Measurements from ENCODE around the gene PSME1. TPM values are rescaled to one million over a fixed set of nuclear protein-coding genes. Genes with fewer than 3 reads are reported as not detected.

PSME1 gene
- total RNA-seq, 2 donors from 2014 or later = 235 to 257 TPM

DNA sequence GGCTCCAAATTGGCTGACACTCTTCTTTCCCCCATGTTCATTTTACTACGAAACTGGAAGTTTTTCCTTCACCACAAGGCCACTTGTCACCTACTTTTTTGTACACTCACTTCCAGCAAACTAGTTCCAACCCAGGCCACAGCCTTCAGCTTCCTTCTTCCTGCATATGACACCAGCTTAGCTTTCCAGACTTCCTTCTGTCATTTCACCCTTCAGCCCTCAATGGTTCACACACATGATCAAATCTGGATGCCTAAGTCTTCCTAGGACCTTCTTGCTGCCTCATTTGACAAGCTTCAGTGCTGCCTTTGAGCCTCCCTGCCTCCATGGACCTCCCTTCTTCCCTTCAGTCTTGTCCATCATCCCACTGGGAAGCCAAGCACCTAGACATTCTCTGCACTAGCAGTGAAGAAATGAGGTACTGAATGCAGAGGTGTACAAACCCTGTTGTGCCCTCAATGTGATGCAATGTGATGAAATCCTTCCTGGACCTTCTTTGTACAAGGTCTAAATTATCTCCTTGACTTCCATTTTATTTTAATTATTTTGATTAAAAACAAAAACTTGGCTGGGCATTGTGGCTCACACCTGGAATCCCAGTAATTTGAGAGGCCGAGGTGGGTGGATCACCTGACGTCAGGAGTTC is 31.6 kb downstream of the PSME1 start:
- Mint-ChIP-seq H3K36me3 (ENCODE audit: low read depth) (peaks cover 16% of the 10 kb centered on the region), H3K4me3 (no peak overlapping the region), H3K4me1 (peaks cover 38% of the 10 kb centered on the region), H3K27ac (no peak overlapping the region), H3K27me3 (no peaks in the 10 kb centered on the region)
- DNase-seq (no peak), ATAC-seq (no peak)
- no peaks in the 10 kb centered on the region for H3K9me3 ChIP-seq (ENCODE audit: control insufficient read depth, low read length, poor library complexity, severe bottlenecking)

DNA sequence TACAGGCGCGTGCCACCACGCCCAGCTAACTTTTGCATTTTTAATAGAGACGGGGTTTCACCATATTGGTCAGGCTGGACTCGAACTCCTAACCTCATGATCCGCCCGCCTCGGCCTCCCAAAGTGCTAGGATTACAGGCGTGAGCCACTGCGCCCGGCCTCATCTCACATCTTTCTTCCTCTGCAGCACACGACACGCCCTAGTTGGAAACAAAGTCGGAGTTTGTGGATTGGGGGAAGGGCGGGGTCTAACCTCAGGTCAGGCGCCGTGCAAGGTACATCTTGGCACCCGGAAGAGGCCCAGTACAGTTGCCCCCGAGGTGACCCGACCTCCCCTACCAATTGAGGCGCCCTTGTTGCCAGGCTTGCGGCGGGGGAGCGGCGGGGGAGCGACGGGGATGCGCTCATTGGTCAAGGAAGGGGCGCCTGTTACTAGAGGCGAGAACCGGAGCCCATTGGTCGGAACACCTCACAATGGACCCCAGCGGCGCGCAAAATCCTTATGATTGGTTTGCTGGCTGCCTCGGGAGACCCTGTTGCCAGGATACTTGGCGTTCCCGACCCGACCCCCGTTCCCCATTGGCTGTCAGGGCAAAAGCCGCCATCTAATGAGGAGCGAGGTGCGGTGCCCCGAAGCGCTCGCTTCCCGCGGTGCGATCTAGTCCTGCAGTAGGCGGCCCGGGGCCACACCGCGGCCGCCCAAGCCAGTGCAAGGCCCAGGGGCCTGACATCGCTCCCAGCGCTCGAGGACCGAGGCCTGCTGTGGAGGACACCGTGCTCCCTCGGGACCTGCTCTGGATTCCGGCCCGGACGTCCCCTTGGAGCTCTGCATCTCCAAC is 35.6 kb downstream of the PSME1 start, which contains the start of gene REC8:
REC8 (plus strand) TSS at position 659 of the 839 bp plus-strand sequence. CDS start 473 bp downstream, outside the sequence.
- Mint-ChIP-seq H3K4me1 (peaks cover 25% of the 10 kb centered on the region), H3K27ac (peak within 1 kb of the TSS; percentile 90), H3K4me3 (peak within 1 kb of the TSS; percentile 89), H3K27me3 (no peaks in the 10 kb centered on the region), H3K36me3 (ENCODE audit: low read depth) (peaks cover 10% of the 10 kb centered on the region)
- no peaks in the 10 kb centered on the region for H3K9me3 ChIP-seq (ENCODE audit: control insufficient read depth, low read length, poor library complexity, severe bottlenecking)
- DNase-seq = peak; percentile 33 to 61 (median 48)
- peak; percentile 82 for ATAC-seq

DNA sequence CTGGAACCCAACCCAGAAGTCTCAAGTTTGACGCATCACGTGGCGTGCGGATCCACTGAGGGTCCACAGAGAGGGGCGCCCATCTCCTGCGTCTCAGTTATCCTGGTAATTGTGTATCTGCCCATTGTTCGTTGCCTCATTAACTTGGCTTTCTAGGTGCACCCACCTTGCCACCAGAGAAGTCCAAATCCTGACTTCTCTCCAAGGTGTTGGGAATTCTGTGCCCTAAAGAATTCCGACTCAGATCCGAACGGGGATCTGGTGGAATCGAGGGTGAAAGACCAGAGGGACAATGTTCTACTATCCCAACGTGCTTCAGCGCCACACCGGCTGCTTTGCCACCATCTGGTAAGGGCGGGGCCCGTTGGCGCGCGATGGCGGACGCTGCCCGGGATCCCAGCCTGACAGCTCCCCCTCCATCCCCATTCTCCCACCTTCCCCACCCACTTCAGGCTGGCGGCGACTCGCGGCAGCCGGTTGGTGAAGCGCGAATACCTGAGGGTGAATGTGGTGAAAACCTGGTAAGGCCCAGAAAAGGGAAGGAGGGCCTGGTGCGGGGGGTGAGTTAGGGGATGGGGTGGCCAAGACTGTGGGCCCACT is 36.4 kb downstream of the PSME1 start:
- H3K27ac Mint-ChIP-seq = peak overlapping the region; percentile 90
- no peaks in the 10 kb centered on the region for H3K9me3 ChIP-seq (ENCODE audit: control insufficient read depth, low read length, poor library complexity, severe bottlenecking)
- H3K27me3 Mint-ChIP-seq = no peaks in the 10 kb centered on the region
- peak overlapping the region; percentile 89 for H3K4me3 Mint-ChIP-seq
- H3K4me1 Mint-ChIP-seq = peaks cover 23% of the 10 kb centered on the region
- DNase-seq (no peak), ATAC-seq (no peak)
- H3K36me3 Mint-ChIP-seq (ENCODE audit: low read depth) = peaks cover 10% of the 10 kb centered on the region

DNA sequence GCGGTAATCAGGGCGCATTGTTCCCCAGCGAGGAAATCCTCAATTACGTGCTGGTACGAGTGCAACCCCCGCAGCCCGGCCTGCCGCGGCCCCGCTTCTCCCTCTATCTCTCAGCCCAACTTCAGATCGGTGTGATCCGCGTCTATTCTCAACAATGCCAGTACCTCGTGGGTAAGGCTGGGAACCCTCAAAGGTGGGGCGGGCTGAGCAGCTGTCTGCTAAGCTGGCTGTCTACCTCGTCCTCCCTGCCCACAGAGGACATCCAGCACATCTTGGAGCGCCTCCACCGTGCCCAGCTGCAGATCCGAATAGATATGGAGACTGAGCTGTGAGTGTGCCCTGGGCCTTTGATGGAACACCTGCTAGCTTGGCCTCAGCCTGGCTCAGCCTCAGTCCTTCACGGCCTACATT is 36.9 kb downstream of the PSME1 start:
- no peak for DNase-seq
- H3K9me3 ChIP-seq (ENCODE audit: control insufficient read depth, low read length, poor library complexity, severe bottlenecking) = no peaks in the 10 kb centered on the region
- ATAC-seq = no peak
- no peaks in the 10 kb centered on the region for H3K27me3 Mint-ChIP-seq
- peaks cover 20% of the 10 kb centered on the region for H3K4me1 Mint-ChIP-seq
- peak overlapping the region; percentile 79 for H3K4me3 Mint-ChIP-seq
- peak overlapping the region; percentile 65 for H3K27ac Mint-ChIP-seq
- H3K36me3 Mint-ChIP-seq (ENCODE audit: low read depth) = peaks cover 6% of the 10 kb centered on the region

DNA sequence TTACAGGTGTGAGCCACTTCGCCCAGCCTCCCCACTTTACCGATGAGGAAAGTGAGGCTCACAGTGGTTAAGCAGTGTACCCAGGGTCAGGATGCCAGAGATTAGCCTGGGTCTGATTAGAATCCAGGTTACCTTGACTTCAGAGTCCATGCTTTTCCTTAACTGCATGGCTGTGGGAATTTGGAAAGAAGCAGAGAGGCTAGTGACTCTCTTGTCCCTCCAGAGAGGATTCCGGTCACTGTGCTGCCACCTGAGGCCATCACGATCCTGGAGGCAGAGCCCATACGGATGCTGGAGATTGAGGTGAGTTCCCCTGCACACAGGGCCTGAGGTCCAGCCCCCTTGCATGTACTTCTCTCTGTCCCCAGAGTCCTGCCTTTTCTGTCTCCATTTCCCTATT is 40.6 kb downstream of the PSME1 start:
- Mint-ChIP-seq H3K4me1 (peaks cover 11% of the 10 kb centered on the region), H3K4me3 (no peak overlapping the region), H3K27me3 (no peaks in the 10 kb centered on the region), H3K36me3 (ENCODE audit: low read depth) (no peaks in the 10 kb centered on the region), H3K27ac (peak overlapping the region; percentile 56)
- ATAC-seq = no peak
- H3K9me3 ChIP-seq (ENCODE audit: control insufficient read depth, low read length, poor library complexity, severe bottlenecking) = no peaks in the 10 kb centered on the region
- no peak for DNase-seq

DNA sequence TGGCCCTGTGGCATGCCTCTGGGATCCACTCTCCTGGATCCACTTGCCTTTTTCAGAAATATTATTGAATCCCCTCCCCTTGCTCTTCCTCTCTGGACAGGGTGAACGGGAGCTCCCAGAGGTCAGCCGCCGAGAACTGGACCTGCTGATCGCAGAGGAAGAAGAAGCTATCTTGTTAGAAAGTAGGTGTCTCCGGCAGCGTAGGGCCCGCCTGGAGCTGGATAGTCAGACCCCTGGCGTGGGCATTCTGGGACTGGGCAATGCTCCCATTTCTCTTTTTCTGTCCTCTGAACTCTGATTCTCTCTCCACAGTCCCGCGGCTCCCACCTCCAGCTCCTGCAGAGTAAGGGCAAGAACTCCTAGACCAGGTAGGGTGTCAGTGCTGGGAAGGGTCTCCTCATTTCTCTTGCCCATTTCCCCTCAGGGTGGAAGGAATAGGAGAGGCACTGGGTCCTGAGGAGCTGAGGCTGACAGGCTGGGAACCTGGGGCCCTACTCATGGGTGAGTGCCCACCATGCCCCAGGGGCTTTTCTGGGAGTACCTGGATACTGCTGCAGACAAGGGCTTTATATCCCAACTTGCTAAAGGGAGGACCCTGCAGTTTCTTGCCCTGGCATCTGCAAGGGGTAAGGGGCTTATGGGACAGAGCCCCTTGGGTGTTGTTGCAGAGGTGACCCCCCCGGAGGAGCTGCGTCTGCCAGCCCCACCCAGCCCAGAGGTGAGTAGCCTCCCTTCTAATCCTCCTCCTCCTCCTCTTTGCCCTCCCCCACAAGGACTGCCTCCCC is 41.2 kb downstream of the PSME1 start:
- peak overlapping the region; percentile 56 for H3K27ac Mint-ChIP-seq
- peaks cover 7% of the 10 kb centered on the region for H3K4me1 Mint-ChIP-seq
- no peaks in the 10 kb centered on the region for H3K9me3 ChIP-seq (ENCODE audit: control insufficient read depth, low read length, poor library complexity, severe bottlenecking)
- DNase-seq (no peak), ATAC-seq (no peak)
- peaks cover 2% of the 10 kb centered on the region for H3K36me3 Mint-ChIP-seq (ENCODE audit: low read depth)
- H3K27me3 Mint-ChIP-seq = no peaks in the 10 kb centered on the region
- H3K4me3 Mint-ChIP-seq = no peak overlapping the region

DNA sequence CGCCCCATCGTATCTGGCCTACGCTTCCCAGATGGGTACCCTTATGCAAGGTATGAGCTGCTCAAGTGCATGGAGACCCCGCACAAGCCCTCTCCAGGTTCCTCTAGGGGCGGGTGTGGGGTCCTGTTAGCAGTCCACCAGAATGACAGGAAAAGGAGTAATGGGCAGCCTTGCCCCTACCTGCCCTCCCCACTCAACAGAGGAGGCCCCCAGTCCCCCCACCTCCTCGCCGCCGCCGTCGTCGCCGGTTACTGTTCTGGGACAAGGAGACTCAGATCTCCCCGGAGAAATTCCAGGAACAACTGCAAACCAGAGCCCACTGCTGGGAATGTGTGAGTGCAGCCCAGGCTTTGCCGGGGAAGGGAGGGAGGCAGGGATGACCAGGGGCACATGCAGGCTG is 41.9 kb downstream of the PSME1 start:
- peaks cover 11% of the 10 kb centered on the region for H3K4me1 Mint-ChIP-seq
- H3K4me3 Mint-ChIP-seq = no peak overlapping the region
- H3K36me3 Mint-ChIP-seq (ENCODE audit: low read depth) = peaks cover 2% of the 10 kb centered on the region
- ATAC-seq (no peak), DNase-seq (no peak)
- H3K27ac Mint-ChIP-seq = no peak overlapping the region
- H3K9me3 ChIP-seq (ENCODE audit: control insufficient read depth, low read length, poor library complexity, severe bottlenecking) = no peaks in the 10 kb centered on the region
- H3K27me3 Mint-ChIP-seq = no peaks in the 10 kb centered on the region

DNA sequence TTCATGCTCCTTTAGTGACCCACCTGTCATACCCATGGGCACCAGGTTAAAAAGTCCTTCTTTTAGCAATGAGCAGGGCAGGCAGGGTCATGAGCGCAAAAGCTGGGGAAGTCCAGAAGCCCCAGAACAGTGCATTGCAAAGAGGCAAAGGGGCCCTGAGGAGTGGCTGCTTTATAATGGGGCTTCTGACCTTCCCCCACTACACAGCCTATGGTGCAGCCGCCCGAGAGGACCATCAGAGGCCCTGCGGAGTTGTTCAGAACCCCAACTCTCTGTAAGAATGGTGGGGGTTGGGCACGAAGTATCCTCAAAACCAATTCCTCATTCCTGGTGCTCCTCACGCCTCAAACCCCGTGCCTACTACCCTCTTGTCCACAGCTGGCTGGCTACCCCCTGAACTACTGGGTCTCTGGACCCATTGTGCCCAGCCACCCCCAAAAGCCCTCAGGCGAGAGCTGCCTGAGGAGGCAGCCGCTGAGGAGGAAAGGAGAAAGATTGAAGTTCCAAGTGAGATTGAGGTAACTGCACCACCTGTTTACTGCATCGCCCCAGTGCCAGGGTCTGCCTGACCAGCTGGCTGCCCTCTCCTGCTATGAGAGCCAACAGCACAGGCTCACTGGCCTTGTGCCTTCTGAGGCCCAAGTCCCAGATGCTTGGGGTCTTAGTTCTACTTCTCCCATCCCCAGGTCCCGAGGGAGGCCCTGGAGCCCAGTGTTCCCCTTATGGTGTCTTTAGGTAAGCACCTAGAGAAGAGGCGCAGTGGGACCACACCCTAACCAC is 42.6 kb downstream of the PSME1 start:
- peak overlapping the region; percentile 47 for H3K27ac Mint-ChIP-seq
- ATAC-seq = no peak

DNA sequence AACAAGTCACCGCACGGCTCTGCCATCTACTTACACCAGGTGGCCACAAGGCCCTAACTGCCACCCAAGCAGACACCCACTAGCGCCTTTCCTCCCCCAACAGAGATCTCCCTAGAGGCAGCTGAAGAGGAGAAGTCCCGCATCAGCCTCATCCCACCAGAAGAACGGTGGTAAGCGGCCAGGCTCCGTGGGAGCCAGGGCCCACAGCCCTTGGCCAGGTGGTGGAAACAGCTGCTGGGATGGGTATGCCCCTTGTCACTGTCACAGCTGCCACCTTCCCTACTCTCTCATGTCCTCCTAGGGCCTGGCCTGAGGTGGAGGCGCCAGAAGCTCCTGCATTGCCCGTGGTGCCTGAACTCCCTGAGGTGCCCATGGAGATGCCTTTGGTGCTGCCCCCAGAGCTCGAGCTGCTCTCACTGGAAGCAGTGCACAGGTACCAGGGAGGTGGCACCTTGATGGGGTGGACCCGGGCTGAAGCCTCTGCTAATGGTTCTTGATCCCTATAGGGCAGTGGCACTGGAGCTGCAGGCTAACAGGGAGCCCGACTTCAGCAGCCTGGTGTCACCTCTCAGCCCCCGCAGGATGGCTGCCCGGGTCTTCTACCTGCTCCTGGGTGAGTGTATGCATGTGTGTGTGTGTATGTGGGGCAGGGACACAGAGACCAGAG is 43.4 kb downstream of the PSME1 start:
- Mint-ChIP-seq H3K4me3 (no peak overlapping the region), H3K36me3 (ENCODE audit: low read depth) (peaks cover 2% of the 10 kb centered on the region), H3K27ac (peak overlapping the region; percentile 47)

More for the DNA sequence above, 42.6 kb downstream of the PSME1 start:
- Mint-ChIP-seq H3K36me3 (ENCODE audit: low read depth) (peaks cover 2% of the 10 kb centered on the region), H3K4me3 (no peak overlapping the region), H3K27me3 (no peaks in the 10 kb centered on the region), H3K4me1 (peaks cover 15% of the 10 kb centered on the region)
- H3K9me3 ChIP-seq (ENCODE audit: control insufficient read depth, low read length, poor library complexity, severe bottlenecking) = no peaks in the 10 kb centered on the region
- DNase-seq = no peak

DNA sequence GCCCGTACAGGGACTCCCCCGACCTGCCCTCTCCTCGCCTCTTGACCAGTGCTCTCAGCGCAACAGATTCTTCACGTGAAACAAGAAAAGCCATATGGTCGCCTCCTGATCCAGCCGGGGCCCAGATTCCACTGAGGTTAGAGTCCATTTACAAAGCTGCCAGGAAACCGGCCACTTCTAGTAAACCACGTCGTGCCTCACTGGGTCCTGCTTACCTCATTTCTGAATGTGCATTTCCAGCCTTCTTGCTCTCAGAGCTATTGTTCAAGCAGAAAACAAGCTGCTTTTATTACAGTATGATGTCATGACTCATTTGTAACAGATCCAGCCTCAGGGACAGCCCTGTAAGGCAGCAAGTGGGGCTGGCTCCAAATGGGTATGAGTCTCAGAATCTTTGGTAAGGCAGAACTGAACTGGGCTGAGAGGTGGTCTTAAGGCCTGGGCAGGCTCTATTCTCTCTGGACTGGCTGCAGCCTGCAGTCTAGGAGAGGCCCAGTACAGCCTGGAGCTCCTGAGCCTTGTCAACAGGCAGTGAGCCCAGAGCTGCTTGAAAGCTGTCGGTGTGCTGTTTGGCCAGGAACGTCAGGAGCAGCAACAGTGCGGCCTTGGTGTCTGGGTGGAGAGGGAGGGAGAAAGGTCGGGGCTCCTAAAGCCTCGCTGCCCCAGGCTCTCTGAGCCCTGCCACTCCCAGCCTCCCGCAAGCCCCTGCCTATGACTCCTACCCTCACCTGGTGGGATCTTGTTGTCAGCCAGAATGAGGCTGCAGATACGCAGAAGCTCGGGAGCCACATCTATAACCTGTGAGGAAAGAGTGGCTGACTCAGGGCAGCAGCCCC is 44.2 kb downstream of the PSME1 start:
- DNase-seq = no peak
- Mint-ChIP-seq H3K36me3 (ENCODE audit: low read depth) (peaks cover 2% of the 10 kb centered on the region), H3K4me3 (no peak overlapping the region)

More for the DNA sequence above, 43.4 kb downstream of the PSME1 start:
- H3K4me1 Mint-ChIP-seq = peaks cover 16% of the 10 kb centered on the region
- DNase-seq (no peak), ATAC-seq (no peak)
- no peaks in the 10 kb centered on the region for H3K27me3 Mint-ChIP-seq
- H3K9me3 ChIP-seq (ENCODE audit: control insufficient read depth, low read length, poor library complexity, severe bottlenecking) = no peaks in the 10 kb centered on the region

DNA sequence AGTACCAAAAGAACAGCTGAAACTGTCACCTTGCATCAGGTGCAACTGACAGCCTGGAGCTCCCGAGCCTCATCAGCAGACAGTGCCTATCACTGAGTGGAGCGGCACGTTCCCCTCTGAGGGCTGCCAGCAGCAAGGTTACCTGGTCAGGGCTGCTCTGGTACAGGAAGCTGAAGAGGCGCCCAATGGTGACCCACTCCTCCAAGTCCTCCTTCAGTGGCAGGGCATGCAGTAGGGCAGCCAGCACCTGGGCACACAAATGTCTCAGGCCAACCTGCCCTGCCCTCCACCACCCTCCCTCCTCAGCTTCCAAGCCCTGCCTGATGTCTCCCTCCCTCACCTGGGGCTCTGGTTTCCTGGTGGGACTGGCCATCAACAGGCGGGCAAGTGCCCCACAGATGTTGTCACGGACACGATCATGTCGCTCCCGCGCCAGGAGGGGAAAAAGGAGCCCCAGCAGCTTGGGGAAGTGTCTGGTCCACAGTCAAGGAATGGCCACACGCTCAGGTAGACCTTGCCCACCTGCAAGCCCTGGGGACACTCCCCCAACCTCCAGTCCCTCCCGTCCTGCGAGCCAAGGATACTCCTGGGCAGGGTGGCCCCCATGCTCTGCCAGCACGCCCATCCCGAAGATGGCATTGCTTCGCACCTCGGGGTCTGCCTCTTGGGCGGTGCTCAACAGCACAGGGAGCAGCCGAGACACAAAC is 45.5 kb downstream of the PSME1 start:
- H3K4me3 Mint-ChIP-seq = peak overlapping the region; percentile 12
- no peak for ATAC-seq
- no peaks in the 10 kb centered on the region for H3K9me3 ChIP-seq (ENCODE audit: control insufficient read depth, low read length, poor library complexity, severe bottlenecking)

More for the DNA sequence above, 44.2 kb downstream of the PSME1 start:
- ATAC-seq = no peak
- no peaks in the 10 kb centered on the region for H3K9me3 ChIP-seq (ENCODE audit: control insufficient read depth, low read length, poor library complexity, severe bottlenecking)
- no peaks in the 10 kb centered on the region for H3K27me3 Mint-ChIP-seq
- H3K4me1 Mint-ChIP-seq = peaks cover 14% of the 10 kb centered on the region
- H3K27ac Mint-ChIP-seq = no peak overlapping the region

More for the DNA sequence above, 45.5 kb downstream of the PSME1 start:
- H3K27me3 Mint-ChIP-seq = no peaks in the 10 kb centered on the region
- no peak for DNase-seq
- H3K36me3 Mint-ChIP-seq (ENCODE audit: low read depth) = peaks cover 2% of the 10 kb centered on the region
- H3K27ac Mint-ChIP-seq = peak overlapping the region; percentile 73
- H3K4me1 Mint-ChIP-seq = peaks cover 14% of the 10 kb centered on the region

All from T-helper 17 cell (primary cell).